H9 (cell line): ENCODE data around the gene CABLES1. TPM values are rescaled to one million over a fixed set of nuclear protein-coding genes. Genes with fewer than 3 reads are reported as not detected.

Source experiments
- DNase-seq: peaks from one replicate; pipeline ENCODE4 v3.0.0-alpha.2; 2017
- H2AFZ ChIP-seq: one replicate; pipeline ENCODE4 v1.6.1; 2013; ENCODE audit warnings: mild to moderate bottlenecking, low read length, control low read depth, moderate library complexity
- H2AK5ac ChIP-seq: 2 replicates; pipeline ENCODE4 v1.6.1; 2013; ENCODE audit warnings: low read length, control low read depth, mixed read lengths; ENCODE audit not compliant: insufficient read length
- H2BK120ac ChIP-seq: one replicate; pipeline ENCODE4 v1.6.1; 2013; ENCODE audit warnings: low read depth, mild to moderate bottlenecking, low read length, control low read depth, inconsistent platforms; ENCODE audit not compliant: poor library complexity, severe bottlenecking
- H2BK12ac ChIP-seq: 2 replicates; pipeline ENCODE4 v1.6.1; 2013; ENCODE audit warnings: low read length, control low read depth, mixed read lengths, low read depth; ENCODE audit not compliant: insufficient read length
- H2BK15ac ChIP-seq: 2 replicates; pipeline ENCODE4 v1.6.1; 2013; ENCODE audit warnings: low read depth, low read length, control low read depth
- H2BK20ac ChIP-seq: one replicate; pipeline ENCODE4 v1.6.1; 2013; ENCODE audit warnings: low read depth, mild to moderate bottlenecking, low read length, control low read depth, inconsistent platforms; ENCODE audit not compliant: poor library complexity, severe bottlenecking
- H2BK5ac ChIP-seq: 2 replicates; pipeline ENCODE4 v1.6.1; 2013; ENCODE audit warnings: low read length, control low read depth, mixed read lengths; ENCODE audit not compliant: insufficient read length
- H3K14ac ChIP-seq: 2 replicates; pipeline ENCODE4 v1.6.1; 2013; ENCODE audit warnings: low read length, control low read depth; ENCODE audit not compliant: insufficient read depth
- H3K18ac ChIP-seq: 2 replicates; pipeline ENCODE4 v1.6.1; 2013; ENCODE audit warnings: low read depth, mild to moderate bottlenecking, mixed read lengths, low read length, control low read depth; ENCODE audit not compliant: insufficient read length
- H3K23ac ChIP-seq: 2 replicates; pipeline ENCODE4 v1.6.1; 2013; ENCODE audit warnings: low read length, control low read depth, mixed read lengths, low read depth; ENCODE audit not compliant: insufficient read length
- H3K23me2 ChIP-seq: 2 replicates; pipeline ENCODE4 v1.6.1; 2013; ENCODE audit warnings: low read depth, mild to moderate bottlenecking, mixed read lengths, low read length, control low read depth; ENCODE audit not compliant: insufficient read length, poor library complexity, severe bottlenecking
- H3K27ac ChIP-seq: 2 replicates; pipeline ENCODE4 v1.5.1; 2013; ENCODE audit warnings: low read length, control low read depth, mixed read lengths, low read depth; ENCODE audit not compliant: insufficient read length
- H3K27me3 ChIP-seq: 2 replicates; pipeline ENCODE4 v1.6.1; 2013; ENCODE audit warnings: low read length, control low read depth, inconsistent platforms; ENCODE audit not compliant: insufficient read depth
- H3K4ac ChIP-seq: 2 replicates; pipeline ENCODE4 v1.6.1; 2013; ENCODE audit warnings: low read depth, mild to moderate bottlenecking, control low read depth, inconsistent platforms, low read length, moderate library complexity
- H3K4me1 ChIP-seq: 2 replicates; pipeline ENCODE4 v1.6.1; 2013; ENCODE audit warnings: low read length, control low read depth, inconsistent platforms; ENCODE audit not compliant: insufficient read depth
- H3K4me2 ChIP-seq: 2 replicates; pipeline ENCODE4 v1.6.1; 2013; ENCODE audit warnings: low read length, control low read depth, mixed read lengths; ENCODE audit not compliant: insufficient read length, insufficient read depth
- H3K56ac ChIP-seq: 2 replicates; pipeline ENCODE4 v1.6.1; 2013; ENCODE audit warnings: low read depth, mild to moderate bottlenecking, mixed read lengths, low read length, control low read depth; ENCODE audit not compliant: insufficient read length
- H3K79me1 ChIP-seq: 2 replicates; pipeline ENCODE4 v1.6.1; 2013; ENCODE audit warnings: low read depth, mild to moderate bottlenecking, moderate library complexity, low read length, control low read depth, inconsistent platforms; ENCODE audit not compliant: insufficient read depth, poor library complexity, severe bottlenecking
- H3K79me2 ChIP-seq: 2 replicates; pipeline ENCODE4 v1.6.1; 2013; ENCODE audit warnings: low read length, control low read depth, inconsistent platforms; ENCODE audit not compliant: insufficient read depth
- H3K9ac ChIP-seq: 2 replicates; pipeline ENCODE4 v1.6.1; 2013; ENCODE audit warnings: low read length, control low read depth, mixed read lengths; ENCODE audit not compliant: insufficient read length; ENCODE audit errors: extremely low read depth
- H3K9me3 ChIP-seq: one replicate; pipeline ENCODE4 v1.6.1; 2013; ENCODE audit warnings: low read depth, low read length, inconsistent platforms; ENCODE audit not compliant: control insufficient read depth
- H3T11ph ChIP-seq: one replicate; pipeline ENCODE4 v1.6.1; 2013; ENCODE audit warnings: mild to moderate bottlenecking, low read length, control low read depth, inconsistent platforms
- H4K20me1 ChIP-seq: one replicate; pipeline ENCODE4 v1.6.1; 2013; ENCODE audit not compliant: control insufficient read depth, insufficient read length, insufficient read depth
- H4K5ac ChIP-seq: 2 replicates; pipeline ENCODE4 v1.6.1; 2013; ENCODE audit warnings: low read depth, mild to moderate bottlenecking, mixed read lengths, low read length, control low read depth; ENCODE audit not compliant: insufficient read length
- H4K8ac ChIP-seq: replicated peaks from 2 replicates; pipeline ENCODE4 v1.6.1; 2013; ENCODE audit warnings: low read length, control low read depth, mixed read lengths, low read depth; ENCODE audit not compliant: insufficient read length
- H4K91ac ChIP-seq: 2 replicates; pipeline ENCODE4 v1.6.1; 2013; ENCODE audit warnings: low read depth, mild to moderate bottlenecking, moderate library complexity, mixed read lengths, low read length, control low read depth; ENCODE audit not compliant: insufficient read length
- H3K27ac Mint-ChIP-seq, 3 experiments: 2 replicates in 2 of 3; 3 replicates in 1 of 3; pipeline ENCODE4 v1.8.0; 2020 to 2021; ENCODE audit warnings: mixed read lengths in 3 of 3, mild to moderate bottlenecking in 1 of 3, moderate library complexity in 1 of 3
- H3K27me3 Mint-ChIP-seq: 2 replicates; pipeline ENCODE4 v1.8.0; 2021; ENCODE audit warnings: low read depth, mild to moderate bottlenecking, moderate library complexity, mixed read lengths
- H3K36me3 Mint-ChIP-seq, 3 experiments: 2 replicates in 2 of 3; 3 replicates in 1 of 3; pipeline ENCODE4 v1.8.0; 2020 to 2021; ENCODE audit warnings: low read depth in 3 of 3, mixed read lengths in 3 of 3; ENCODE audit not compliant: insufficient read depth in 1 of 3
- H3K4me1 Mint-ChIP-seq, 2 experiments: 2 replicates each; pipeline ENCODE4 v1.8.0; 2020; ENCODE audit warnings: mixed read lengths in 2 of 2
- H3K4me3 Mint-ChIP-seq, 2 experiments: 2 replicates in 1 of 2; 3 replicates in 1 of 2; pipeline ENCODE4 v1.8.0; 2020 to 2021; ENCODE audit warnings: mild to moderate bottlenecking in 2 of 2, mixed read lengths in 2 of 2, moderate library complexity in 1 of 2
- H3K9me3 Mint-ChIP-seq, 2 experiments: 2 replicates in 1 of 2; 3 replicates in 1 of 2; pipeline ENCODE4 v1.8.0; 2020; ENCODE audit warnings: mild to moderate bottlenecking in 2 of 2, mixed read lengths in 2 of 2, moderate library complexity in 1 of 2
- WGBS: extraction: QIAGEN DNeasy Blood & Tissue Kit; methylation state at CpG from one replicate; pipeline ENCODE4 v1.1.7; 2013; ENCODE audit warnings: missing lambda C conversion rate, low lambda C conversion rate, mixed read lengths; ENCODE audit not compliant: insufficient read length; ENCODE audit errors: extremely low coverage; 5-methylcytosine and 5-hydroxymethylcytosine counted together
- total RNA-seq: library from RNA; stranded (reverse); gene quantifications from 2 replicates; pipeline ENCODE4 v1.2.1, GENCODE V29; 2021
- TF ChIP-seq, protein P1 (sequence below): fragments of 200-600 bp; sonication (generic); conservative IDR thresholded peaks from 3 replicates; pipeline ENCODE4 v1.8.0; 2021; ENCODE audit warnings: antibody characterized with exemption, mild to moderate bottlenecking

The CABLES1 gene
- total RNA-seq, 1 experiment from 2014 or later, result 27.1 TPM

DNA sequence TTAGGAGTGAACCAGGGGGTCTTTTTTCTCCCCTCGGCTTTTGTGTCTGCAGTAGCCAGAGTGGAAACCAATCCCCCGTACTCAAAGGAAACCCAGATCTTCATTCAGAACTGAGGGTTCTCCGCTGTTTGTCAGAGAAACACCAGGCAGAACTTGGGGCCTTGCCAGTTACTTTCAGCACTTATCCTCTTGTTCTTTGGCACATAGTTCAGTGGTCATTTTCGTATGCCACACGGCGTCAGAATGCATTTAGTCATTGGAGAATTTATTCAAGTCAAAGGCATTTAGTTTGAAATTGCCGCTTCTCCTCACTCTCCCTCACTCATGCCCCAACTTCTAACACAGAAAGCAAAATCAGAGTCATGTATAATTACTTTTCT, 102.9 kb downstream of the CABLES1 start:
- Histone ChIP-seq H3K23me2 (no peaks in the 10 kb centered on the region), H4K5ac (no peak overlapping the region), H2BK120ac (no peak overlapping the region), H3K9ac (no peak overlapping the region), H3K27me3 (no peaks in the 10 kb centered on the region), H2BK12ac (no peak overlapping the region), H2BK5ac (no peak overlapping the region), H2AK5ac (no peak overlapping the region), H3K4me1 (no peaks in the 10 kb centered on the region), H2BK20ac (no peak overlapping the region), H3T11ph (no peak overlapping the region), H3K9me3 (no peaks in the 10 kb centered on the region), H3K4ac (no peak overlapping the region), H4K8ac (no peak overlapping the region), H3K23ac (no peak overlapping the region), H3K79me2 (no peaks in the 10 kb centered on the region), H3K18ac (no peak overlapping the region), H3K79me1 (no peaks in the 10 kb centered on the region), H3K27ac (no peak overlapping the region), H4K91ac (no peak overlapping the region), H3K56ac (no peak overlapping the region), H3K4me2 (no peak overlapping the region), H2AFZ (no peak overlapping the region), H4K20me1 (no peaks in the 10 kb centered on the region), H3K14ac (no peak overlapping the region), H2BK15ac (no peak overlapping the region)
- peaks cover 21 to 55% (median 43%) of the 10 kb centered on the region in 3 experiments for H3K36me3 Mint-ChIP-seq
- DNase-seq, result no peak
- no peaks in the 10 kb centered on the region for H3K9me3 Mint-ChIP-seq
- H3K4me3 Mint-ChIP-seq, result no peak overlapping the region
- TF ChIP-seq, protein P1, sequence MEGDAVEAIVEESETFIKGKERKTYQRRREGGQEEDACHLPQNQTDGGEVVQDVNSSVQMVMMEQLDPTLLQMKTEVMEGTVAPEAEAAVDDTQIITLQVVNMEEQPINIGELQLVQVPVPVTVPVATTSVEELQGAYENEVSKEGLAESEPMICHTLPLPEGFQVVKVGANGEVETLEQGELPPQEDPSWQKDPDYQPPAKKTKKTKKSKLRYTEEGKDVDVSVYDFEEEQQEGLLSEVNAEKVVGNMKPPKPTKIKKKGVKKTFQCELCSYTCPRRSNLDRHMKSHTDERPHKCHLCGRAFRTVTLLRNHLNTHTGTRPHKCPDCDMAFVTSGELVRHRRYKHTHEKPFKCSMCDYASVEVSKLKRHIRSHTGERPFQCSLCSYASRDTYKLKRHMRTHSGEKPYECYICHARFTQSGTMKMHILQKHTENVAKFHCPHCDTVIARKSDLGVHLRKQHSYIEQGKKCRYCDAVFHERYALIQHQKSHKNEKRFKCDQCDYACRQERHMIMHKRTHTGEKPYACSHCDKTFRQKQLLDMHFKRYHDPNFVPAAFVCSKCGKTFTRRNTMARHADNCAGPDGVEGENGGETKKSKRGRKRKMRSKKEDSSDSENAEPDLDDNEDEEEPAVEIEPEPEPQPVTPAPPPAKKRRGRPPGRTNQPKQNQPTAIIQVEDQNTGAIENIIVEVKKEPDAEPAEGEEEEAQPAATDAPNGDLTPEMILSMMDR, result no peak
- peaks cover 55 to 56% of the 10 kb centered on the region in 2 experiments for H3K4me1 Mint-ChIP-seq
- H3K27me3 Mint-ChIP-seq, result peaks cover 1% of the 10 kb centered on the region
- peak overlapping the region in 2 of 3 experiments; percentile 18 to 76; a peak in 2 of 7 replicates for H3K27ac Mint-ChIP-seq
- WGBS, result no CpG with 5 or more reads among the region's 7 CpGs
